Gastroesophageal sphincter (tissue), 2 donors: ENCODE data around the gene GALNT10.

ENCODE experiments used
- EP300 ChIP-seq: sonication (generic); formaldehyde crosslinking; IDR thresholded peaks from one replicate; pipeline ENCODE4 v1.6.1; 2017; ENCODE audit warnings: antibody characterized with exemption, mild to moderate bottlenecking
- POLR2A ChIP-seq, 2 donors: fragments of 450-650 bp; IDR thresholded peaks; one replicate each; pipeline ENCODE4 v1.6.1; 2017; ENCODE audit warnings: antibody characterized with exemption in 2 of 2, mild to moderate bottlenecking in 2 of 2, moderate library complexity in 1 of 2
- POLR2AphosphoS5 ChIP-seq: sonication (generic); formaldehyde crosslinking; IDR thresholded peaks from one replicate; pipeline ENCODE4 v1.6.1; 2017; ENCODE audit warnings: antibody characterized with exemption

- no peak for TF ChIP-seq POLR2A (IDR thresholded peaks at IDR 0.05)
- no peak for TF ChIP-seq POLR2AphosphoS5
- TF ChIP-seq EP300 = no peak
Measured at GRCh38 chr5:154394307-154394706, 203.8 kb downstream of the GALNT10 start.
